Chondrocyte (in vitro differentiated cells): ENCODE results near the gene MTUS2. TPM values are rescaled to one million over a fixed set of nuclear protein-coding genes. Genes with fewer than 3 reads are reported as not detected.

ENCODE experiments used
- DNase-seq: peaks from one replicate; pipeline ENCODE4 v3.0.0; 2021; ENCODE audit warnings: mixed read lengths, low spot score
- H3K27ac Mint-ChIP-seq: one replicate; pipeline ENCODE4 v1.8.0; 2021; ENCODE audit warnings: mild to moderate bottlenecking, moderate library complexity, mixed read lengths; ENCODE audit not compliant: unreplicated experiment
- H3K27me3 Mint-ChIP-seq: 2 replicates; pipeline ENCODE4 v1.8.0; 2021; ENCODE audit warnings: low read depth, mixed read lengths
- H3K36me3 Mint-ChIP-seq: 2 replicates; pipeline ENCODE4 v1.8.0; 2021; ENCODE audit warnings: low read depth, mixed read lengths
- H3K4me1 Mint-ChIP-seq: 2 replicates; pipeline ENCODE4 v1.8.0; 2021; ENCODE audit warnings: low read depth, mild to moderate bottlenecking, mixed read lengths
- H3K4me3 Mint-ChIP-seq: one replicate; pipeline ENCODE4 v1.8.0; 2021; ENCODE audit warnings: mild to moderate bottlenecking, moderate library complexity, mixed read lengths; ENCODE audit not compliant: unreplicated experiment
- H3K9me3 Mint-ChIP-seq: 2 replicates; pipeline ENCODE4 v1.8.0; 2021; ENCODE audit warnings: low read depth, mixed read lengths
- CTCF ChIP-seq: fragments of 200-600 bp; sonication (generic); IDR thresholded peaks from 2 replicates; pipeline ENCODE4 v1.5.0; 2021; ENCODE audit warnings: antibody characterized with exemption, mild to moderate bottlenecking, moderate library complexity
- total RNA-seq: library from RNA; stranded (reverse); gene quantifications from 3 replicates; pipeline ENCODE4 v1.2.1, GENCODE V29; 2021

Gene MTUS2
- total RNA-seq, 1 donor from 2014 or later, result 1.2 TPM

- peaks cover 29% of the 10 kb centered on the region for H3K9me3 Mint-ChIP-seq
- no peak for TF ChIP-seq CTCF
- no peak for DNase-seq
- no peak overlapping the region for H3K4me3 Mint-ChIP-seq
- no peaks in the 10 kb centered on the region for H3K36me3 Mint-ChIP-seq
- no peaks in the 10 kb centered on the region for H3K4me1 Mint-ChIP-seq
- H3K27me3 Mint-ChIP-seq, result no peaks in the 10 kb centered on the region
- H3K27ac Mint-ChIP-seq, result no peak overlapping the region
Measured at GRCh38 chr13:29046588-29046987, 226.4 kb downstream of the MTUS2 start.

- DNase-seq, result no peak
- H3K4me1 Mint-ChIP-seq, result no peaks in the 10 kb centered on the region
- no peaks in the 10 kb centered on the region for H3K36me3 Mint-ChIP-seq
- TF ChIP-seq CTCF, result no peak
- H3K4me3 Mint-ChIP-seq, result no peak overlapping the region
- no peaks in the 10 kb centered on the region for H3K27me3 Mint-ChIP-seq
- H3K27ac Mint-ChIP-seq, result no peak overlapping the region
- H3K9me3 Mint-ChIP-seq, result peaks cover 22% of the 10 kb centered on the region
Measured at GRCh38 chr13:29049524-29049923, 229.4 kb downstream of the MTUS2 start.

- H3K9me3 Mint-ChIP-seq, result peaks cover 19% of the 10 kb centered on the region
- no peak overlapping the region for H3K4me3 Mint-ChIP-seq
- no peaks in the 10 kb centered on the region for H3K4me1 Mint-ChIP-seq
- no peak for DNase-seq
- H3K36me3 Mint-ChIP-seq, result no peaks in the 10 kb centered on the region
- TF ChIP-seq CTCF, result no peak
- no peak overlapping the region for H3K27ac Mint-ChIP-seq
- no peaks in the 10 kb centered on the region for H3K27me3 Mint-ChIP-seq
Measured at GRCh38 chr13:29050719-29051118, 230.6 kb downstream of the MTUS2 start.

- no peak for TF ChIP-seq CTCF
- Mint-ChIP-seq H3K27ac (no peak overlapping the region), H3K4me1 (no peaks in the 10 kb centered on the region), H3K9me3 (peaks cover 37% of the 10 kb centered on the region), H3K36me3 (peaks cover 2% of the 10 kb centered on the region), H3K4me3 (no peak overlapping the region), H3K27me3 (peaks cover 2% of the 10 kb centered on the region)
- DNase-seq, result no peak
Measured at GRCh38 chr13:29059800-29060199, 239.7 kb downstream of the MTUS2 start.

- peaks cover 8% of the 10 kb centered on the region for H3K9me3 Mint-ChIP-seq
- H3K4me1 Mint-ChIP-seq, result no peaks in the 10 kb centered on the region
- DNase-seq, result no peak
- TF ChIP-seq CTCF, result no peak
- H3K27me3 Mint-ChIP-seq, result no peaks in the 10 kb centered on the region
- H3K4me3 Mint-ChIP-seq, result no peak overlapping the region
- H3K27ac Mint-ChIP-seq, result no peak overlapping the region
- no peaks in the 10 kb centered on the region for H3K36me3 Mint-ChIP-seq
Measured at GRCh38 chr13:29065142-29065541, 245.0 kb downstream of the MTUS2 start.
